IMR-90 (cell line): ENCODE data around the gene UBE2M. TPM values are rescaled to one million over a fixed set of nuclear protein-coding genes. Genes with fewer than 3 reads are reported as not detected.
A peak's percentile ranks its signal among the peaks of the same experiment; 100 is the strongest.

Experiments
- ATAC-seq: fragments of 200-7000 bp; cut with Tn5 transposase; 2 replicates; pipeline ENCODE4 v1.9.1; 2020; ENCODE audit warnings: low read depth, mild to moderate bottlenecking, moderate library complexity
- BruUV-seq: library from RNA; stranded (reverse); fragments of 400-500 nt; replicated peaks from 2 replicates; lab custom pipeline; 2021; lab: Mats Ljungman, UMichigan
- CTCF ChIA-PET: fragments of 300-600 bp; formaldehyde crosslinking; extraction: SDS; loops from one replicate; lab custom pipeline; 2021; ENCODE audit warnings: antibody characterized with exemption; lab: Yijun Ruan, JAX
- POLR2A ChIA-PET: fragments of 300-600 bp; sonication (Branson Sonifier 250); formaldehyde crosslinking; loops from one replicate; lab custom pipeline; 2022; ENCODE audit warnings: antibody characterized with exemption; ENCODE audit not compliant: unreplicated experiment; lab: Charles Lee
- DNase-seq: peaks from one replicate; pipeline ENCODE4 v3.0.0; 2013
- H2AFZ ChIP-seq: replicated peaks from 2 replicates; pipeline ENCODE3; 2013; ENCODE audit warnings: low read length, mild to moderate bottlenecking; ENCODE audit not compliant: poor library complexity
- H2AK5ac ChIP-seq: 2 replicates; pipeline ENCODE4 v1.6.1; 2013; ENCODE audit warnings: low read depth, low read length, inconsistent platforms
- H2AK9ac ChIP-seq: replicated peaks from 2 replicates; pipeline ENCODE3; 2013; ENCODE audit warnings: mild to moderate bottlenecking, low read depth, low read length, moderate library complexity; ENCODE audit not compliant: poor library complexity
- H2BK120ac ChIP-seq: 2 replicates; pipeline ENCODE4 v1.6.1; 2013; ENCODE audit warnings: low read depth, low read length, inconsistent platforms
- H2BK15ac ChIP-seq: 3 replicates; pipeline ENCODE4 v1.6.1; 2013; ENCODE audit warnings: low read depth, low read length, inconsistent platforms
- H2BK20ac ChIP-seq: 2 replicates; pipeline ENCODE4 v1.6.1; 2013; ENCODE audit warnings: low read depth, mild to moderate bottlenecking, inconsistent platforms, low read length, moderate library complexity
- H2BK5ac ChIP-seq: 2 replicates; pipeline ENCODE4 v1.6.1; 2013; ENCODE audit warnings: mild to moderate bottlenecking, low read depth, low read length, inconsistent platforms; ENCODE audit not compliant: poor library complexity, severe bottlenecking
- H3K14ac ChIP-seq: replicated peaks from 2 replicates; pipeline ENCODE4 v1.6.1; 2013; ENCODE audit warnings: low read depth, low read length, inconsistent platforms
- H3K18ac ChIP-seq: 2 replicates; pipeline ENCODE4 v1.6.1; 2013; ENCODE audit warnings: low read depth, low read length, control low read depth
- H3K23ac ChIP-seq: 2 replicates; pipeline ENCODE4 v1.6.1; 2013; ENCODE audit warnings: low read depth, low read length, inconsistent platforms
- H3K27ac ChIP-seq: 2 replicates; pipeline ENCODE4 v1.5.1; 2013; ENCODE audit warnings: mild to moderate bottlenecking, control low read depth, low read length; ENCODE audit not compliant: insufficient read depth
- H3K27me3 ChIP-seq: 2 replicates; pipeline ENCODE4 v1.6.1; 2013; ENCODE audit warnings: low read length; ENCODE audit not compliant: control insufficient read depth, insufficient read depth
- H3K36me3 ChIP-seq: 2 replicates; pipeline ENCODE4 v1.6.1; 2013; ENCODE audit warnings: low read length, mixed read lengths; ENCODE audit not compliant: control insufficient read depth, insufficient read depth
- H3K4ac ChIP-seq: 2 replicates; pipeline ENCODE4 v1.6.1; 2013; ENCODE audit warnings: low read depth, low read length, inconsistent platforms
- H3K4me1 ChIP-seq: 2 replicates; pipeline ENCODE4 v1.6.1; 2013; ENCODE audit warnings: low read length, mixed read lengths; ENCODE audit not compliant: control insufficient read depth, insufficient read depth
- H3K4me2 ChIP-seq: 2 replicates; pipeline ENCODE4 v1.6.1; 2013; ENCODE audit warnings: low read depth, mild to moderate bottlenecking, control low read depth, low read length, moderate library complexity
- H3K4me3 ChIP-seq: 2 replicates; pipeline ENCODE4 v1.5.1; 2013; ENCODE audit warnings: low read depth, mild to moderate bottlenecking, control low read depth, low read length, moderate library complexity; ENCODE audit not compliant: insufficient read depth
- H3K56ac ChIP-seq: 2 replicates; pipeline ENCODE4 v1.6.1; 2013; ENCODE audit warnings: low read length, inconsistent platforms; ENCODE audit not compliant: insufficient read depth; ENCODE audit errors: extremely low read depth
- H3K79me1 ChIP-seq, 2 experiments: 2 replicates each; pipeline ENCODE4 v1.6.1; 2013; ENCODE audit warnings: low read length in 2 of 2, inconsistent platforms in 1 of 2, low read depth in 1 of 2
- H3K9ac ChIP-seq: 2 replicates; pipeline ENCODE4 v1.6.1; 2013; ENCODE audit warnings: low read depth, low read length, control low read depth
- H3K9me1 ChIP-seq: 2 replicates; pipeline ENCODE4 v1.6.1; 2013; ENCODE audit warnings: low read length, inconsistent platforms; ENCODE audit not compliant: insufficient read depth
- H3K9me3 ChIP-seq: 2 replicates; pipeline ENCODE4 v1.6.1; 2013; ENCODE audit warnings: low read length; ENCODE audit not compliant: control insufficient read depth, insufficient read depth
- H4K20me1 ChIP-seq: 2 replicates; pipeline ENCODE4 v1.6.1; 2013; ENCODE audit warnings: low read length, inconsistent platforms; ENCODE audit not compliant: insufficient read depth
- H4K5ac ChIP-seq: 2 replicates; pipeline ENCODE4 v1.6.1; 2013; ENCODE audit warnings: mild to moderate bottlenecking, low read depth, low read length, control low read depth
- H4K8ac ChIP-seq, 2 experiments: 2 replicates each; pipeline ENCODE4 v1.6.1; 2013; ENCODE audit warnings: low read depth in 2 of 2, low read length in 2 of 2, control low read depth in 1 of 2, inconsistent platforms in 1 of 2
- H4K91ac ChIP-seq: 2 replicates; pipeline ENCODE4 v1.6.1; 2013; ENCODE audit warnings: low read depth, low read length, inconsistent platforms; ENCODE audit not compliant: insufficient read depth
- CEBPB ChIP-seq: IDR thresholded peaks from 2 replicates; pipeline ENCODE4 v1.6.1; 2012; ENCODE audit warnings: low read depth, low read length, improper control_type of control experiment
- CHD1 ChIP-seq: IDR thresholded peaks from 2 replicates; pipeline ENCODE4 v1.6.1; 2012; ENCODE audit warnings: low read depth, low read length, improper control_type of control experiment
- CTCF ChIP-seq: conservative IDR thresholded peaks from 2 replicates; pipeline ENCODE4 v1.5.1; 2012; ENCODE audit warnings: mild to moderate bottlenecking, low read depth, low read length, improper control_type of control experiment
- ELK1 ChIP-seq: fragments of 150-350 bp; IDR thresholded peaks from 2 replicates; pipeline ENCODE4 v1.6.1; 2016; ENCODE audit warnings: low read depth, mild to moderate bottlenecking, low read length, moderate library complexity, borderline replicate concordance
- FOS ChIP-seq: fragments of 150-350 bp; IDR thresholded peaks from 2 replicates; pipeline ENCODE4 v1.6.1; 2016; ENCODE audit warnings: low read depth, low read length
- MAZ ChIP-seq: IDR thresholded peaks from 2 replicates; pipeline ENCODE4 v1.6.1; 2012; ENCODE audit warnings: low read depth, mild to moderate bottlenecking, low read length, improper control_type of control experiment, moderate library complexity, borderline replicate concordance
- MXI1 ChIP-seq: IDR thresholded peaks from 2 replicates; pipeline ENCODE4 v1.6.1; 2012; ENCODE audit warnings: low read depth, mild to moderate bottlenecking, low read length, moderate library complexity, borderline replicate concordance
- NFE2L2 ChIP-seq: fragments of 150-350 bp; IDR thresholded peaks from 2 replicates; pipeline ENCODE4 v1.6.1; 2016; ENCODE audit warnings: low read depth, mild to moderate bottlenecking, low read length
- POLR2A ChIP-seq: IDR thresholded peaks from 2 replicates; pipeline ENCODE4 v1.6.1; 2012; ENCODE audit warnings: mild to moderate bottlenecking, low read depth, low read length
- RCOR1 ChIP-seq: IDR thresholded peaks from 2 replicates; pipeline ENCODE4 v1.6.1; 2012; ENCODE audit warnings: mild to moderate bottlenecking, low read length, improper control_type of control experiment; ENCODE audit not compliant: insufficient replicate concordance
- RFX5 ChIP-seq: IDR thresholded peaks from 2 replicates; pipeline ENCODE4 v1.8.0; 2012; ENCODE audit warnings: low read depth, mild to moderate bottlenecking, low read length, moderate library complexity
- WGBS, 2 experiments: methylation state at CpG; one replicate each; pipeline versions ENCODE4 v1.1.5 to v1.1.7; 2013; ENCODE audit warnings: missing lambda C conversion rate in 2 of 2; ENCODE audit not compliant: insufficient read length in 1 of 2; ENCODE audit errors: extremely low coverage in 2 of 2; 5-methylcytosine and 5-hydroxymethylcytosine counted together
- dilution Hi-C: fragments of 300-500 bp; cut with HindIII; formaldehyde crosslinking; loops from one replicate; pipeline ENCODE4 v1.14.3; 2018; ENCODE audit warnings: low sequenced_read_pairs; ENCODE audit not compliant: unreplicated experiment
- in situ Hi-C: fragments of 300-500 bp; cut with MboI; formaldehyde crosslinking; loops from 3 replicates; pipeline ENCODE4 v1.14.3; 2019; ENCODE audit warnings: low sequenced_read_pairs, inconsistent platforms, mixed read lengths
- intact Hi-C: fragments of 100-400 bp; cut with micrococcal nuclease; formaldehyde crosslinking; loops from 2 replicates; pipeline ENCODE4 v1.10.0; 2022
- polyA plus RNA-seq, 3 experiments: library from polyadenylated mRNA; depleted of rRNA; stranded (reverse); fragments of >200 nt; gene quantifications; 2 replicates each; pipeline ENCODE4 v1.2.3, GENCODE V29; 2012; ENCODE audit warnings: low replicate concordance in 1 of 3
- total RNA-seq: library from RNA; depleted of rRNA; stranded (reverse); fragments of >200 nt; gene quantifications from 2 replicates; pipeline ENCODE4 v1.2.3, GENCODE V29; 2012
- TF ChIP-seq, protein P1 (sequence below): fragments of 150-350 bp; IDR thresholded peaks from 2 replicates; pipeline ENCODE4 v1.6.1; 2017; ENCODE audit warnings: mild to moderate bottlenecking, antibody characterized with exemption, low read length, low read depth

Gene UBE2M
- total and polyA plus RNA-seq, 2 of the 4 experiments (the other 2 are of a cell fraction), result 55.9 to 66.6 TPM

GRCh38 chr19:58548859-58549663 lies 9.3 kb downstream of the UBE2M start:
- intact Hi-C loops, result no loop called here
- H3K4me3 ChIP-seq, result no peak overlapping the region
- H4K20me1 ChIP-seq, result peaks cover 77% of the 10 kb centered on the region
- no peak overlapping the region for H3K27ac ChIP-seq
- no peak overlapping the region for H3K14ac ChIP-seq
- H4K91ac ChIP-seq, result no peak overlapping the region
- H4K5ac ChIP-seq, result no peak overlapping the region
- ATAC-seq, result no peak
- H3K9ac ChIP-seq, result no peak overlapping the region
- H3K79me1 ChIP-seq, result peaks cover 21 to 86% of the 10 kb centered on the region in 2 experiments
- H2AK5ac ChIP-seq, result no peak overlapping the region
- H3K36me3 ChIP-seq, result peaks cover 69% of the 10 kb centered on the region
- H3K9me1 ChIP-seq, result peaks cover 26% of the 10 kb centered on the region
- H3K4me1 ChIP-seq, result peaks cover 18% of the 10 kb centered on the region
- H3K56ac ChIP-seq, result no peak overlapping the region
- no peak for TF ChIP-seq NFE2L2
- TF ChIP-seq RFX5, result no peak
- no peak for TF ChIP-seq MAZ
- TF ChIP-seq CEBPB, result no peak
- no peak for TF ChIP-seq CTCF
- TF ChIP-seq POLR2A, result no peak
- TF ChIP-seq FOS, result no peak
- no peak for TF ChIP-seq RCOR1
- TF ChIP-seq ELK1, result no peak
- TF ChIP-seq CHD1, result no peak
- TF ChIP-seq, protein P1, sequence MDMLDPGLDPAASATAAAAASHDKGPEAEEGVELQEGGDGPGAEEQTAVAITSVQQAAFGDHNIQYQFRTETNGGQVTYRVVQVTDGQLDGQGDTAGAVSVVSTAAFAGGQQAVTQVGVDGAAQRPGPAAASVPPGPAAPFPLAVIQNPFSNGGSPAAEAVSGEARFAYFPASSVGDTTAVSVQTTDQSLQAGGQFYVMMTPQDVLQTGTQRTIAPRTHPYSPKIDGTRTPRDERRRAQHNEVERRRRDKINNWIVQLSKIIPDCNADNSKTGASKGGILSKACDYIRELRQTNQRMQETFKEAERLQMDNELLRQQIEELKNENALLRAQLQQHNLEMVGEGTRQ, result no peak
- no peak for TF ChIP-seq MXI1
- H2AFZ ChIP-seq, result peak overlapping the region; percentile 45
- H2BK20ac ChIP-seq, result no peak overlapping the region
- H3K9me3 ChIP-seq, result no peaks in the 10 kb centered on the region
- H3K27me3 ChIP-seq, result no peaks in the 10 kb centered on the region
- POLR2A ChIA-PET, result no interaction called here
- H3K4me2 ChIP-seq, result no peak overlapping the region
- no peak overlapping the region for H2BK15ac ChIP-seq
- H2BK120ac ChIP-seq, result no peak overlapping the region
- H2BK5ac ChIP-seq, result no peak overlapping the region
- dilution Hi-C loops, result no loop called here
- H3K4ac ChIP-seq, result no peak overlapping the region
- CTCF ChIA-PET, result no interaction called here
- H2AK9ac ChIP-seq, result no peak overlapping the region
- no peak overlapping the region for H4K8ac ChIP-seq
- H3K23ac ChIP-seq, result no peak overlapping the region
- DNase-seq, result no peak
- no TSS peak for BruUV-seq
- in situ Hi-C loops, result no loop called here
- H3K18ac ChIP-seq, result no peak overlapping the region
- WGBS, 2 experiments, result 98% methylated on average over 7 of the region's 20 CpGs; no CpG with 5 or more reads in 1 of the 2 experiments
